ENCODE measurements around the gene RRP1. TPM values are rescaled to one million over a fixed set of nuclear protein-coding genes. Genes with fewer than 3 reads are reported as not detected.
"Not testable (repeated sequence)": the region's sequence is repeated elsewhere in the genome, so short reads cannot be mapped to it uniquely, and the experiment has no call there.

RRP1 gene
- total RNA-seq, 1 donor from 2014 or later: 18.2 TPM

DNA sequence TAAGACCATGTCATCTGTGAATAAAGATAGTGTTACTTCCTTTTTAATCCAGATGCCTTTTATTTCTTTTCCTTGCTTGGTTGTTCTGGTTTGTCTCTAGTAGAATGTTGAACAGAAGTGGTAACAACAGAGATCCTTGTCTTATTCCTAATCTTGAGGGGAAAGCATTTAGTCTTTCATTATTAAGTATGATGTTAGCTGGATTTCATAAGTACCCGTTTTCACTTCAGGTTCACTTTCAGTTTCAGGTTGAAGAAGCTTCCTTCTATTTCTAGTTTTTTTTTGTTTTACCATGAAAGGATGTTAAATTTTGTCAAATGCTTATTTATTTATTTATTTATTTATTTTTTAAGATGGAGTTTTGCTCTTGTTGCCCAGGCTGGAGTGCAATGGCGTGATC, 53.4 kb downstream of the RRP1 start:
- Histone ChIP-seq H3K4me1 (no peaks in the 10 kb centered on the region), H3K36me3 (no peaks in the 10 kb centered on the region), H3K4me3 (no peak overlapping the region), H3K27me3 (no peaks in the 10 kb centered on the region), H3K9me3 (no peaks in the 10 kb centered on the region), H3K27ac (no peak overlapping the region)
- no peak for DNase-seq (ENCODE audit: extremely low spot score in 2 of 2)
- intact Hi-C loops (cut with DNase I): no loop called here
- TF ChIP-seq, protein P1, sequence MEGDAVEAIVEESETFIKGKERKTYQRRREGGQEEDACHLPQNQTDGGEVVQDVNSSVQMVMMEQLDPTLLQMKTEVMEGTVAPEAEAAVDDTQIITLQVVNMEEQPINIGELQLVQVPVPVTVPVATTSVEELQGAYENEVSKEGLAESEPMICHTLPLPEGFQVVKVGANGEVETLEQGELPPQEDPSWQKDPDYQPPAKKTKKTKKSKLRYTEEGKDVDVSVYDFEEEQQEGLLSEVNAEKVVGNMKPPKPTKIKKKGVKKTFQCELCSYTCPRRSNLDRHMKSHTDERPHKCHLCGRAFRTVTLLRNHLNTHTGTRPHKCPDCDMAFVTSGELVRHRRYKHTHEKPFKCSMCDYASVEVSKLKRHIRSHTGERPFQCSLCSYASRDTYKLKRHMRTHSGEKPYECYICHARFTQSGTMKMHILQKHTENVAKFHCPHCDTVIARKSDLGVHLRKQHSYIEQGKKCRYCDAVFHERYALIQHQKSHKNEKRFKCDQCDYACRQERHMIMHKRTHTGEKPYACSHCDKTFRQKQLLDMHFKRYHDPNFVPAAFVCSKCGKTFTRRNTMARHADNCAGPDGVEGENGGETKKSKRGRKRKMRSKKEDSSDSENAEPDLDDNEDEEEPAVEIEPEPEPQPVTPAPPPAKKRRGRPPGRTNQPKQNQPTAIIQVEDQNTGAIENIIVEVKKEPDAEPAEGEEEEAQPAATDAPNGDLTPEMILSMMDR (IDR thresholded peaks at IDR 0.05): no peak
- no peak for TF ChIP-seq POLR2A (IDR thresholded peaks at IDR 0.05)
- TF ChIP-seq POLR2AphosphoS5 (IDR thresholded peaks at IDR 0.05; ENCODE audit: insufficient read depth in 1 of 2, low read depth in 1 of 2): no peak

DNA sequence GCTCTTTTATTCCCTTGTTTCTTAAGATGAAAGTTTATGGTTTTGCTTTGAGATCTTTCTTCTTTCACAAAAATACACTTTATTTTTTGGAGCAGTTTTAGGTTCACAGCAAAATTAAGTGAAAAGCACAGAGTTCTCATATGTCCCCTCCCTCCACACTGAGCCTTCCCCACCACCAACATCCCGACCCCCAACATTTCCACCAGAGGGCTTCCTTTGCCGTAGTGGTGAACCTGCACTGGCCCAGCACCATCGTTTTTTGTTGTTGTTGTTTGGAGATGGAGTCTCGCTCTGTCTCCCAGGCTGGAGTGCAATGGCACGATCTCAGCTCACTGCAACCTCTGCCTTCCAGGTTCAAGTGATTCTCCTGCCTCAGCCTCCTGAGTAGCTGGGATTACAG, 55.5 kb downstream of the RRP1 start:
- H3K4me1 ChIP-seq; H3K9me3 ChIP-seq; intact Hi-C loops (cut with DNase I); H3K27me3 ChIP-seq; DNase-seq (ENCODE audit: extremely low spot score in 2 of 2); H3K4me3 ChIP-seq; H3K36me3 ChIP-seq; H3K27ac ChIP-seq: not testable (repeated sequence)

DNA sequence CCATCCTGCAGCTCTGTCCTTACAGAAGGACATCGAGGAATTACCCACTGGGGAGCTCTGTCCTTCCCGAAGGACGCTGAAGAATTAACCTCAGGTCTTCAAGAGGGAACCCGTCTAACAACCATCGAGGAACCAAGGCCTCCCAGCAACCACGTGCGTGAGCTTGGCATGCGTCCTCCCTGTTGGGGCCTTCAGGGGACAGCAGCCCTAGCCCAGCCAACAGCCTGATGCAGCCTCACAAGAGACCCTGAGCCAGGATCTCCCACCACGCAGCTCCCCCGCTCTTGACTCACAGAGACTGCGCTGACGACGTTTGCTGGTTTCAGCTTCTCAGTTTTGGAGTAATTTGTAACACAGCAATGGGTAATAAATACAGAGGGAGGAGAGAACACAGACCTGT, 56.0 kb downstream of the RRP1 start:
- no peaks in the 10 kb centered on the region for H3K4me1 ChIP-seq
- TF ChIP-seq POLR2AphosphoS5 (IDR thresholded peaks at IDR 0.05; ENCODE audit: insufficient read depth in 1 of 2, low read depth in 1 of 2) (no peak), POLR2A (IDR thresholded peaks at IDR 0.05) (no peak)
- TF ChIP-seq, protein P1 (IDR thresholded peaks at IDR 0.05): no peak
- no peak overlapping the region for H3K27ac ChIP-seq
- DNase-seq (ENCODE audit: extremely low spot score in 2 of 2): no peak
- H3K27me3 ChIP-seq: no peaks in the 10 kb centered on the region
- intact Hi-C loops (cut with DNase I): no loop called here
- H3K4me3 ChIP-seq: no peak overlapping the region
- H3K9me3 ChIP-seq: no peaks in the 10 kb centered on the region
- no peaks in the 10 kb centered on the region for H3K36me3 ChIP-seq

DNA sequence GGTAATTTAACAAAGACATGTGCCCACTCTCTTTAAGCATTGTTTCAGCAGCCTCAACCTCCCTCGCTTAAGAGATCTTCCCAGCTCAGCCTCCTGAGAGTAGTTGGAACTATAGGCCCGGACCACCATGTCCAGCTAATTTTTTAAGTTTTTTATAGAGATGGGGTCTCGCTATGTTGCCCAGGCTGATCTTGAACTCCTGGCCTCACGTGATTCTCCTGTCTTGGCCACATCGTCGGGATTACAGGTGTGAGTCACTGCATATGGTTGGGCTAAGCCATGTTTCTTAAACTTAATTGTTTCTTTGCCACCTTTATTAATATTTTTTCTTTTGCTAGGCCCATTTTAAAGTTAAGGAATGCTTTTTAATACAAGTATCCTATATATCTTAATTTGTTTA, 57.1 kb downstream of the RRP1 start:
- intact Hi-C loops (cut with DNase I): no loop called here
- Histone ChIP-seq H3K27me3 (no peaks in the 10 kb centered on the region), H3K27ac (no peak overlapping the region), H3K4me1 (no peaks in the 10 kb centered on the region), H3K9me3 (no peaks in the 10 kb centered on the region), H3K4me3 (no peak overlapping the region), H3K36me3 (no peaks in the 10 kb centered on the region)
- DNase-seq (ENCODE audit: extremely low spot score in 2 of 2): no peak
- TF ChIP-seq POLR2AphosphoS5 (IDR thresholded peaks at IDR 0.05; ENCODE audit: insufficient read depth in 1 of 2, low read depth in 1 of 2) (no peak), POLR2A (IDR thresholded peaks at IDR 0.05) (no peak)
- TF ChIP-seq, protein P1 (IDR thresholded peaks at IDR 0.05): no peak

DNA sequence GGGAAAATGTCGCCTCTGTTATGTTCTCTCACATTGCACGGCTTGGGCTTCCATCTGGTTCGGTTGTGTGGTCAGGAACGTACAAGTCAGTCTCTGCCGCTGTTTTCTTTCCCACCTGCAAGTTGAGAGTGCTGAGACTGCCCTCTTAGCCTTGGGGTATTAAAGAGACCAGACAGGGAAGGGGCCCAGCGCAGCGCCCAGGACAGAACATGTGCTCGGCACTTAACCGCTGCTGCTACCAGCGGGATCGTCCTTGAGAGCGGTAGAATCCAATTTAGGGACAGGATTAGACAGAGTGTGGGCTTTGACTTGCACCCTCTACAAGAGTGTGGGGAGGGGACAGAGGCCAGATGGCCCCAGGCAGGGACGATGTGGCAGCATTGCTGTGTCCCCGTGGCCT, 57.9 kb downstream of the RRP1 start:
- H3K9me3 ChIP-seq: no peaks in the 10 kb centered on the region
- intact Hi-C loops (cut with DNase I): no loop called here
- no peaks in the 10 kb centered on the region for H3K4me1 ChIP-seq
- no peak for DNase-seq (ENCODE audit: extremely low spot score in 2 of 2)
- no peaks in the 10 kb centered on the region for H3K36me3 ChIP-seq
- H3K4me3 ChIP-seq: no peak overlapping the region
- H3K27me3 ChIP-seq: no peaks in the 10 kb centered on the region
- no peak for TF ChIP-seq POLR2A (IDR thresholded peaks at IDR 0.05)
- no peak for TF ChIP-seq POLR2AphosphoS5 (IDR thresholded peaks at IDR 0.05; ENCODE audit: insufficient read depth in 1 of 2, low read depth in 1 of 2)
- TF ChIP-seq, protein P1 (IDR thresholded peaks at IDR 0.05): no peak
- H3K27ac ChIP-seq: no peak overlapping the region

DNA sequence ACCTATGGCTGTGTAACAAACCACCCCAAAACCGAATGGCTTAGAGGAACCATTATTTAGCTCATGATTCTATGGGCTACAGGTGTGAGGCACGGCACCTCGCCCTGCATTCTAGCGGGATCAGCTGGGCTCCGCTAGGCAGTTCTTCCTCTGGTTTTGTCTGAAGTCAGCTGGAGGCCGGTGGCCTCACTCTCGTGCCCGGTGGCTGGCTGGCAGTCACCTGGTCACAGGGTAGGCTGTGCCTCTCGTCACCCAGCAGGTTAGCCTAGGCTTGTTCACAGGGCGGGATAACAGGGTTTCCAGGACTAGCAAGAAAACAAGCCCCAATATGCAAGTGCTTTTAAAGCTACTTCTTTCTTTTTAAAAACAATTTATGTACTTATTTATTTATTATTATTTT, 59.4 kb downstream of the RRP1 start:
- no peak for TF ChIP-seq POLR2A (IDR thresholded peaks at IDR 0.05)
- TF ChIP-seq POLR2AphosphoS5 (IDR thresholded peaks at IDR 0.05; ENCODE audit: insufficient read depth in 1 of 2, low read depth in 1 of 2): no peak
- TF ChIP-seq, protein P1 (IDR thresholded peaks at IDR 0.05): no peak
- DNase-seq (ENCODE audit: extremely low spot score in 2 of 2): no peak
- intact Hi-C loops (cut with DNase I): no loop called here

More for the DNA sequence above, 59.4 kb downstream of the RRP1 start:
- H3K4me3 ChIP-seq: no peak overlapping the region
- H3K9me3 ChIP-seq: no peaks in the 10 kb centered on the region
- no peaks in the 10 kb centered on the region for H3K4me1 ChIP-seq
- H3K27ac ChIP-seq: no peak overlapping the region
- no peaks in the 10 kb centered on the region for H3K27me3 ChIP-seq
- H3K36me3 ChIP-seq: no peaks in the 10 kb centered on the region

Measured in vagina (tissue), 2 donors.